HG02763 (cell line): ENCODE results near the gene FRAS1.
"Not testable (repeated sequence)": the region's sequence is repeated elsewhere in the genome, so short reads cannot be mapped to it uniquely, and the experiment has no call there.

Source experiments
- ATAC-seq: cut with Tn5 transposase; IDR thresholded peaks from one replicate; pipeline ENCODE4 v1.9.1; 2021; ENCODE audit warnings: mild to moderate bottlenecking, moderate library complexity; ENCODE audit not compliant: unreplicated experiment

Gene FRAS1

GRCh38 chr4:78162821-78163220 lies 105.7 kb downstream of the FRAS1 start:
- ATAC-seq, result no peak

- no peak for ATAC-seq
Measured at GRCh38 chr4:78165758-78166157, 108.6 kb downstream of the FRAS1 start.

GRCh38 chr4:78166622-78167021 lies 109.5 kb downstream of the FRAS1 start:
- no peak for ATAC-seq

- no peak for ATAC-seq
Measured at GRCh38 chr4:78167510-78167909, 110.4 kb downstream of the FRAS1 start.

GRCh38 chr4:78168029-78168428 lies 110.9 kb downstream of the FRAS1 start:
- no peak for ATAC-seq

- ATAC-seq, result no peak
Measured at GRCh38 chr4:78169728-78170127, 112.6 kb downstream of the FRAS1 start.

GRCh38 chr4:78171482-78171881 lies 114.4 kb downstream of the FRAS1 start:
- no peak for ATAC-seq

GRCh38 chr4:78174891-78175290 lies 117.8 kb downstream of the FRAS1 start:
- ATAC-seq, result no peak

GRCh38 chr4:78179196-78179595 lies 122.1 kb downstream of the FRAS1 start:
- ATAC-seq, result no peak

- not testable (repeated sequence) for ATAC-seq
Measured at GRCh38 chr4:78181681-78182234, 124.6 kb downstream of the FRAS1 start.

- no peak for ATAC-seq
Measured at GRCh38 chr4:78184584-78184983, 127.5 kb downstream of the FRAS1 start.

GRCh38 chr4:78185117-78185516 lies 128.0 kb downstream of the FRAS1 start:
- no peak for ATAC-seq

- ATAC-seq, result no peak
Measured at GRCh38 chr4:78186597-78187543, 129.7 kb downstream of the FRAS1 start.

- no peak for ATAC-seq
Measured at GRCh38 chr4:78190068-78190467, 132.9 kb downstream of the FRAS1 start.

- no peak for ATAC-seq
Measured at GRCh38 chr4:78190595-78190994, 133.5 kb downstream of the FRAS1 start.

GRCh38 chr4:78197947-78198346 lies 140.8 kb downstream of the FRAS1 start:
- ATAC-seq, result no peak

GRCh38 chr4:78199984-78200383 lies 142.9 kb downstream of the FRAS1 start:
- ATAC-seq, result no peak

GRCh38 chr4:78200949-78201348 lies 143.8 kb downstream of the FRAS1 start:
- no peak for ATAC-seq

- no peak for ATAC-seq
Measured at GRCh38 chr4:78204176-78204575, 147.1 kb downstream of the FRAS1 start.

- no peak for ATAC-seq
Measured at GRCh38 chr4:78205591-78205990, 148.5 kb downstream of the FRAS1 start.

- no peak for ATAC-seq
Measured at GRCh38 chr4:78207541-78207940, 150.4 kb downstream of the FRAS1 start.

- ATAC-seq, result no peak
Measured at GRCh38 chr4:78207951-78208350, 150.8 kb downstream of the FRAS1 start.
